AG08395 (cell line): ENCODE data around the gene USP15.

Experiments
- DNase-seq: peaks from one replicate; pipeline ENCODE4 v3.0.0; 2012; ENCODE audit warnings: mixed read lengths, low spot score

Gene USP15

GRCh38 chr12:62282057-62282774 lies 22.0 kb downstream of the USP15 start:
- no peak for DNase-seq

DNA sequence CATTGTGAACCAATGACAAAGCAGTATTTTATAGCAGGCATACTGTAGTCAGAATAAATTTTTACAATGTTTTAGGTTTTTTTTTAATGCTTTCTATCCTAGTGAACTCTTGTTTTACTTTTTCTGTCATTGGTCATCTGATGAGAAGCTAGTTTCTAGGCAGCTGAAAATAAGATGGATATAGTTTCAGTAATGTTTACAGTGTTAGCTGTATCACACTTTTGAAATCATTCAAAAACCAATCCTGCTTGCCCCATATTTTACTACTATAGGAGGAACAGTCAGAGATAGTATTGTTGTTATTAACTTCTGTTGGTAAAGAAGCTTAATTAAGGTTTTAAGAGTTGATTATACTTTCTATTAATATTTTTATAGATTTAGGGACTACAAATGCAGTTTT lies 24.5 kb downstream of the USP15 start:
- DNase-seq: no peak

- DNase-seq: no peak
Measured at GRCh38 chr12:62285284-62285683, 25.1 kb downstream of the USP15 start.

DNA sequence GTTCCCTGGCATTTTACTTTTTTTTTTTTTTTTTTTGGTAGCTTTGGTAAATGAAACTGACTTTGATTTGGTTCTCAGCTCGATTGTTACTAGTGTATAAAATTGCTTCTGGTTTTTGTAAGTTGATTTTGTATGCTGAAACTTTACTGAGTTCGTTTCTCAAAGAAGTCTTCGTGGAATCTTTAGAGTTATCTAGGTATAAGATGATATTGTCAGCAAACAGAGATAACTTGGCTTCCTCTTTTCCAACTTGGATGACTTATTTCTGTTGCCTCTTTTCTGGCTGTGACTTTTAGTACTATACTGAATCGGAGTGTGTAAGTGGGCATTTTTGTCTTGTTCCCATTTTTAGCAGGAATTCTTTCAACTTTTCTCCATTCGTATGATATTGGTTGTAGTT lies 28.1 kb downstream of the USP15 start:
- DNase-seq: no peak

DNA sequence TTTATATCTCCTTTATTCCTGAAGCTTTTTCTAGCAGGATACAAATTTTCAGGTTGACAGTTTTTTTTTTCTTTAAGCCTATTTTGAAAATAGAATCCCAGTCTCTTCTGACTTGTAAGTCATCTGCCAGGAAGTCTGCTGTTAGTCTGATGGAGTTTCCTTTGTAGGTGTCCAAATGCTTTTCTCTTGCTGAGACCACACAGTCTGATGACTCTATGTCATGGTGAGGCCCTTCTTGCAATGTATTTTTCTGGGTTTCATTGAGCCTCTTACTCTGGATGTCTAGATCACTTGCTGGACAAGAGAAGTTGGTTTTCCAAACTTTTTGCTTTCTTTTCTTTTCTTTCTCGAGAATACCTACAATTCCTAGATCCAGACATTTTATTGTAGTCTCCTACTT lies 30.6 kb downstream of the USP15 start:
- DNase-seq: no peak

DNA sequence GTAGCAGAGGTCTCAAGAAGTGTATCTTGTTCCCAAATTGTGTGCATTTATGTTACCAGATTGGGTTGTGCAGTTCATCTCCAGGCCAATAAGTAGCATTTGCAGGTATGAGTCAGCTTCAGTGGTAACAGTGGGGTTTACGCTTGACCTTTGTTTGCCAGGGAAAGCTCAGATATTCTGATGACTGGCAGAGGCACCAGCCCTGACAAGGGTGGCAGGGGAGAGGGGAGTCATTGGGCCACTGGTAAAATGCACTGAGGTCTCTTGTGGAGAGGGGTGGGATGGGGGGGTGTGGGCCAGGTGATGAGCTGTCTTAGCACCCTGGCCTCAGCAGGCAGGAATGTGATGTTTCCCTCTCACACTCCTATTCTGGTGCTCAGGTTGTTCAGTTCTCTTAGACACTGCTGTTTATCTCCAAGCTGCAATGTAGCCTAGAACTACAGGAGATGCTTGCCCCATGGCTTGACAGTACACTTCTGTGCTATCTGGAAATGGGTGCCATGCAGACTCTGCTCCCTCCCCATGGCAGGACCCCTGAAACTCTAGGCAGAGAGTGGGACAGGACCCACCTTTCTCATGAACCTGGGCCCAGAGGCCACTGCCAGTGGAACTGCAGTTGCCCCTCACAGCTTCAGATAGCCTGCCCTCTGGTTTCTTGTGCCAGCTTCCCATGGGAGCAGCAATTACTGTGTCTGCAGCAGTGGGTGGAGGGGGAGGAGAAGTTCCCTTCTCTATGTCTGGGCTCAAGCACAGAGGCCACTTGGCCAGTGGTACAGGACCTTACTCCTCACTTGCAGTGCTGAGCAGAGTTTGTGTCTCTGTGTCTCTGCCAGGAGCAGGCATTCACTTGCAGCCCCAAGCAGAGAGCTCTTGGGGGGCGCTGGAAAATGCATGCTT lies 31.9 kb downstream of the USP15 start:
- no peak for DNase-seq

DNA sequence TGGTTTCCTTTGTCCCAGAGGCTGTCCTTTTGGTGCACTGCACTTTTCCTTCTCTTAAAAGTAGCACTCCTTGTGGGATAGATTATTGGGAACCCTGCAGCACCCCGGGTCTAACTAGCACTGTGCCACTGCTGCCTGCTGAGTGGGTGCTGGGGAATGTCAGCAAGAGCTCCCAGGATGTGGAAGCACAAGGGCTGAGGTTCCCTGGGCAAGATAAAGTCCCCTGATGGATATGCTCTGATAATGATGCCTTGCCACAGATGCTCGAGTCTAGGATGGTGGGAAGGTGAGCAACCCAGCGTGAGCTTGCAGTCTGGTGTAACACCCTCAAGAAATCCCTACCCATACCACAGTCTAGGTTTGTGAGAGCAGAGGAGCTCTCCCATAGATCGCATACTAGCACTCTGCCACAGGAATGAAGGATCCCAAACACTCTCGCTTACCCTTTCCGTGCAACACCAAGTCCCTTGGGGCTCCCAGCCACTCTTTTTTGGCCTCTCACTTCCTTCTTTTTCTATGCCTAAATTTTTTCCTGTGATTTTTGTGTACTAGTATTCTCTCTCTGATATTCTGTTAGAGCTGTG lies 32.6 kb downstream of the USP15 start:
- DNase-seq: no peak

DNA sequence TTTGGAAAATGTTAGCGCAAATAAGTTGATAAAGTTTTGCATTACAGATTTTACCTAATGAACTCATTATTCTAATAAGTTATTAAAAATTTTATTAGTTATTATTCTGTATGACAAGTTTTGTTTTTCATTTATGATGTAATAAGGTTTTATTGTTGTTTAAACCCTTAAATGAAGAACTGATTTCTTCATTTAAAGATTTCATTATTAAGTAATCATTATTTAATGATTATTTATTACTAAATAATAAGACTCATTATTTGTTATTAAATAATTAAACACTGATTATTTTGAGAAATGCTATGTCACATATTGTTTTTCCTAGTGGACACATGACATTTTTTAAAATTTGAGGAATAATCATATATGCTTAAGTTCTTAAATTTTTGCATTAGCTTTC lies 34.2 kb downstream of the USP15 start:
- DNase-seq: no peak

- DNase-seq: no peak
Measured at GRCh38 chr12:62296001-62296400, 35.8 kb downstream of the USP15 start.

- DNase-seq: no peak
Measured at GRCh38 chr12:62297321-62297720, 37.1 kb downstream of the USP15 start.

- DNase-seq: no peak
Measured at GRCh38 chr12:62299617-62300016, 39.4 kb downstream of the USP15 start.

DNA sequence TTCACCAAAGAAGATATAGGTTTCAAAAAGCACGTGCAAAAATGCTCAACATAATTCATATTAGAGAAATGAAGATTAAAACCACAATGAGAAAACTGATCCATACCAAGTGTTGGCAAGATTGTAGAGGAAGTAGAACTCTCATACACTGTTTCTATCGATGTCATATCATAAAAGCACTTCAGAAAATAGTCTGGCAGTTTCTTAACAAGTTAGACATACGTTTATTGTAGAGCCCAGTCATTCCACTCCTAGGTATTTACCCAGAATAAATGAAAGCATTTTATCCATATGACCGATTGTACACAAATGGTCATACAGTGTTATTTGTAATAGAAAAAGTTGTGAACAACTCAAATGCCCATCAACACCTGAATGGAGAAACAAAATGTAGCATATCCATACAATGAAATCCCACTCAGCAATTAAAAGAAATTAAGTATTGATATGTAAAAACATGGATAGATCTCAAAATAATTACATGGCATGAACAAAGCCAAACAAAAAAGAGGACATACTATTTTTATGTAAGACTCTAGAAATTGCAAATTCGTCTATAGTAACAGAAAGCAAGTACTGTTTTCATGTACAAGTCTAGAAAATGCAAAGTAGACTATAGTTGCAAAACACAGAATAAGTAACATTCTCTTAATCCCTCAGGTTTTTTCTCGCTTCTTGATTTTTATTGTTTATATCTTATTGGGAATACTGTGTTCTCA lies 41.0 kb downstream of the USP15 start:
- DNase-seq: no peak

DNA sequence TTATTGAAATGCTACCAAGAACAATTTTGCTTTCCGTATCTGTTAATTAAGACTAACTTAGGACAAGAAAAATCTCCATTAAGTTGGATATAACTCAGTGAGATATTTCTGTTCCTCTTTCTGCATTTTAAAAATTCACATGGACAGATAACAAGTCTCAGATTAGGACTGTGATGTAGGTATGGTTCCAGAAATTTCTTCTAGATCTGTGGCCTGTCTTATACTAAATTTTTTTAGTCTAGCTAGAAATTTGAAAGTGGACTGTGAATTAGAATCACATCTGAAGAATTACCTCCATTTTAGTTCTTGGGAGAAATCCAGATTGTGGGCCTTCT lies 41.6 kb downstream of the USP15 start:
- no peak for DNase-seq

GRCh38 chr12:62304560-62304959 lies 44.4 kb downstream of the USP15 start:
- no peak for DNase-seq

DNA sequence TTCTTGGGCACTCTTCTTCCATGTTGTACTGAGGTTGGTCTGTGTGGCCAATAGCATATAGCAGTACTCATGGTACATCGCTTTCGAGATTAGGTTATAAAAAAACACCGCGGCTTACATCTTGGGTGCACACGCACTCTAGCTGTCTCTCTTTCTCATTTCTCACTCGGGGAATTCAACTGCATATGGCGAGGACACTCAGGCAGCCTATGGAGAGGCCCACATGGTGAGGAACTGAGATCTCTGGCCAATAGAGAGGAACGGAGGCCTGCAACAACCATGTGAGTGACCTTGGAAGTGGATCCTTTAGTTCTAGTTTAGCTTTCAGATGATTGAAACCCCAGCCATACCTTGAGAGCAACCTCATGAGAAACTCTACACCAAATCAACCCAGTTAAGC lies 45.6 kb downstream of the USP15 start:
- DNase-seq: no peak

- no peak for DNase-seq
Measured at GRCh38 chr12:62306569-62307530, 46.6 kb downstream of the USP15 start.

- no peak for DNase-seq
Measured at GRCh38 chr12:62308201-62308600, 48.0 kb downstream of the USP15 start.

DNA sequence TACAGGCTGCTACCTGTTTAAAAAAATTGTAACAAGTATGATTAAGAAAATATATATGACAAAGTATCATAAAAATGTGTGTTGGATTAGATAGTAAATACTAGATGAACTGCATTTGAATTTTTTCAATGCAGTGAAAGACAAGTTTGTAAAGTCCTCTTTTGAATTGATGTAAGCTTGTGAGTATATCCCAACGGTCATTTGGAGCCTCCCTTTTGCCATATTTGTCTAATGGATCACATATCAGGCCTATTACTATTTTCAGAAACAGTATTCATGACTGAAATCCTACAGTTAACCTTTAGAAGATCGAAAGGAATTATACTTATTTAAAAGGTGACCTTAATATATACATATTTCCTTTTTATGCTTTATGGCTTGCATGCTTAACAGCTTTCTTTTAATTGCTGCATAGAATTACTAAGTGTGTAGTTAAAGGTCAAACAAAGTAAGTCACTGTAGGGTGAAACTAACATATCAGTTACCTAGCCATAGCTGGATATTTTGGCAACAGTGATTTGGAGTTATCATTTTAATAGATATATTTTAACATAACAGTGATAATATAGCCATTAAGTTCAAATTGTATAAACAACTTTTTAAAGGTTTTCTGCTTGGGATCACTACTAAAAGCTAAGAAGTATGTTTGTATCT lies 53.6 kb downstream of the USP15 start:
- no peak for DNase-seq

GRCh38 chr12:62317017-62317416 lies 56.8 kb downstream of the USP15 start:
- DNase-seq: no peak

DNA sequence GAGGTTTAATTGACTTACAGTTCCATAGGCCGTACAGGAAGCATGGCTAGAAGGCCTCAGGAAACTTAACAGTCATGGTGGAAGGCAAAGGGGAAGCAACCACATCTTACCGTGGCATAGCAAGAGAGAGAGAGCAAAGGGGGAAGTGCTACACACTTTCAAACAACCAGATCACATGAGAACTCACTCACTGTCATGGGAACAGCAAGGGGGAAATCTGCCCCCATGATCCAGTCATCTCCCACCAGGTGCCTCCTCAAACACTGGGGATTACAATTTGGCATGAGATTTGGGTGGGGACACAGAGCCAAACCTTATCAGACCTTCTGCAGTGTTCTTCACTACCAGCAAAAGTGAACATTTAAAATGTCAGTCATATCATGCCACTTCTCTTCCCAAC lies 58.9 kb downstream of the USP15 start:
- DNase-seq: no peak

DNA sequence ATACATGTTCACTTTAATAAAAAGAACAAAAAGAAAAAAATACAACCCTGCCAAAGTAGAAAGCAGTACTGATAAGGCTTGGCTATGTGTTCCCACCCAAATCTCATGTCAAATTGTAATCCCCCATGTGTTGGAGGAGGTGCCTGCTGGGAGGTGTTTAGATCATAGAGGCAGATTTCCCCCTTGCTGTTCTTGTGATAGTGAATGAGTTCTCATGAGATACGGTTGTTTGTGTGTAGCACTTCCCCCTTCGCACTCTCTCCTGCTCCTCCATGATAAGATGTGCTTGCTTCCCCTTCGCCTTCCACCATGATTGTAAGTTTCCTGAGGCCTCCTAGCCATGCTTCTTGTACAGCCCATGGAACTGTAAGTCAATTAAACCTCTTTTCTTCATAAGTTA lies 59.9 kb downstream of the USP15 start:
- no peak for DNase-seq
